ENCODE data around the gene SEZ6.

Gene SEZ6

DNA sequence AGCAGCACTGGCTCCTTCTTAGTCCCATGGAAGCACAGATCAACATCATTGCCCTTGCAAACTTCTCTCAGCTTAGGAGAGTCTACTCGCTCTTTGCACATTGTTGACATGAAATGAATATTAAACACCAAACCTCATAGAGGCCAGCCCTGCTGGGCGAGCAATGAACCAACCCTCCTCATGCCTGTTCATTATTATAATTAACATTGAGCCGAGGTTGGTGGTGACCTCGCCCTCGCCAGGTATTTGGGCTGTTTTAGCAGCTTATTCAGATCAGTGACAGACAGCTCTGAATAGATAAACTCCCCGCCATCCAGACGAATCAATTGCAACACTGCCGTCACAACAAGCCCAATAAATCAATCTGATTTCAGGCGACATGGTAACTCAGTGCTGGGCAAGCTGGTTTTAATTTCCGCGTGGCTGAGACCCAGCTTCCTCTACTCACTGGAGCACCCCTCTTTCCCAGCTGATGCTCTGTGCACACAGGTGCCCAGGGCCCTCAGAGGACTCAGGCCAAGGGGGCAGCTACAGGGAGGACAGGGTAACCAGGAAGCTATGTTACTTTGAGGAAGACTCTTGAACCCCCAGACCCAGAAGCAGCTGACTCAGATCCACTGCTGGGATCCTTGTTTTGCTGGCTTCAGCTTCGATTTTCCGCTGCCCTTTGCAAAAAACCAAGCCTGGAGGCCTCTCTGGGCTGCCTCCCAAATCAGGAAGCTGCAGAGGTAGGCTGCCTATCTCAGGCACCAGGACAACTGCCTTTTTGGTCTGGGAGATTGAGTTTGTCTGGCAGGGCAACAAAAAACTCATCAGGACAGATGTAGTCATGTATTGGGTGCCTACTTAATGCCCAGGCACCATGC is 10.7 kb upstream of the SEZ6 start:
- H3K4me1 ChIP-seq: peaks cover 3% of the 10 kb centered on the region
- no peak overlapping the region for H3K9ac ChIP-seq
- H3K79me2 ChIP-seq: no peaks in the 10 kb centered on the region
- TF ChIP-seq, protein P1, sequence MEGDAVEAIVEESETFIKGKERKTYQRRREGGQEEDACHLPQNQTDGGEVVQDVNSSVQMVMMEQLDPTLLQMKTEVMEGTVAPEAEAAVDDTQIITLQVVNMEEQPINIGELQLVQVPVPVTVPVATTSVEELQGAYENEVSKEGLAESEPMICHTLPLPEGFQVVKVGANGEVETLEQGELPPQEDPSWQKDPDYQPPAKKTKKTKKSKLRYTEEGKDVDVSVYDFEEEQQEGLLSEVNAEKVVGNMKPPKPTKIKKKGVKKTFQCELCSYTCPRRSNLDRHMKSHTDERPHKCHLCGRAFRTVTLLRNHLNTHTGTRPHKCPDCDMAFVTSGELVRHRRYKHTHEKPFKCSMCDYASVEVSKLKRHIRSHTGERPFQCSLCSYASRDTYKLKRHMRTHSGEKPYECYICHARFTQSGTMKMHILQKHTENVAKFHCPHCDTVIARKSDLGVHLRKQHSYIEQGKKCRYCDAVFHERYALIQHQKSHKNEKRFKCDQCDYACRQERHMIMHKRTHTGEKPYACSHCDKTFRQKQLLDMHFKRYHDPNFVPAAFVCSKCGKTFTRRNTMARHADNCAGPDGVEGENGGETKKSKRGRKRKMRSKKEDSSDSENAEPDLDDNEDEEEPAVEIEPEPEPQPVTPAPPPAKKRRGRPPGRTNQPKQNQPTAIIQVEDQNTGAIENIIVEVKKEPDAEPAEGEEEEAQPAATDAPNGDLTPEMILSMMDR (IDR thresholded peaks at IDR 0.05): no peak
- no peak overlapping the region for H3K4me2 ChIP-seq (ENCODE audit: low read length)
- H3K36me3 ChIP-seq (ENCODE audit: control insufficient read depth, insufficient read depth, low read length): no peaks in the 10 kb centered on the region
- H3K4me3 ChIP-seq (ENCODE audit: low read depth, low read length): no peak overlapping the region
- H3K9me3 ChIP-seq (ENCODE audit: control insufficient read depth, low read length): no peaks in the 10 kb centered on the region
- H3K27ac ChIP-seq: no peak overlapping the region
- no peaks in the 10 kb centered on the region for H3K27me3 ChIP-seq (ENCODE audit: control insufficient read depth, insufficient read depth, low read length)
- no peak overlapping the region for H2AFZ ChIP-seq

DNA sequence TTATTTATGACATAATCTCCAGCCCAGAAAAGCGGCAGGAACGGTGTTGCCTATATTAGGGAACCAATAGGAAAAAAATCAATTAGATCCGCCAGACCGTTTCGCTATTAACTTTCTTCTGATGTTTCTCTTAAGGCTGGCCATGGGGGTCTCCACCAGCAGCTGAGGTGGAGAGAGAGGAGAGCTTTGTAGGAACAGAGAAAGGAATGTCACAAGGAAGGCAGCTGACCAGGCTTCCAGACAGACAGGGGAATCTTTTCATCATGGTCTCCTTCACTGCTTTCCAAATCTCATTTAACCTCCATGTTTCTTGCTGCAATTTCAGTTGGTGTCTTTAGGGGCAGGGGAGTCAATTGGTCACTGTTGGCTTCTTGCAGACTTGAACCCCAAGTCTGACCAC is 8.9 kb upstream of the SEZ6 start:
- Histone ChIP-seq H3K4me3 (ENCODE audit: low read depth, low read length) (no peak overlapping the region), H3K36me3 (ENCODE audit: control insufficient read depth, insufficient read depth, low read length) (no peaks in the 10 kb centered on the region), H3K27ac (no peak overlapping the region), H2AFZ (no peak overlapping the region), H3K27me3 (ENCODE audit: control insufficient read depth, insufficient read depth, low read length) (no peaks in the 10 kb centered on the region), H3K79me2 (no peaks in the 10 kb centered on the region), H3K4me1 (peaks cover 3% of the 10 kb centered on the region), H3K9me3 (ENCODE audit: control insufficient read depth, low read length) (no peaks in the 10 kb centered on the region), H3K4me2 (ENCODE audit: low read length) (no peak overlapping the region), H3K9ac (no peak overlapping the region)
- TF ChIP-seq, protein P1 (IDR thresholded peaks at IDR 0.05): no peak

DNA sequence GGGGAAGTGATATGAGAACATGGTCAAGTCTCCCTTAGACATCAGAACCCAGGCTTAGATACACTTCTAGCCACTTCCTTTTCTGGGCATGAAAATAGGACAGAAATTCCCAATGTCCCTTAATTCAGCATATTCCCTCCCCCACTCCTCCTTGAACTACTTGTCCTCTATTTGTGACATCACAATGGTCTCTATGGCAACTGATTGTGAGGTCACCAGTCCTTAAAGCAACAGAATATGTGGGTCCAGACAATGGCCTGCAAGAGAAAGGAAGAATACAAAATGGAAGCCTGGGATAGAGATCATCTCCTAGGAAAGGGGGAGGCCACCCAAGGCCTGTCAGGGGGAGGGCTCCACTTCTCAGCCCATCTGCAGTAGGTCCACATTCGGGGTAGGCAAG is 6.7 kb upstream of the SEZ6 start:
- TF ChIP-seq, protein P1 (IDR thresholded peaks at IDR 0.05): no peak
- Histone ChIP-seq H3K27me3 (ENCODE audit: control insufficient read depth, insufficient read depth, low read length) (no peaks in the 10 kb centered on the region), H3K9me3 (ENCODE audit: control insufficient read depth, low read length) (no peaks in the 10 kb centered on the region), H3K27ac (no peak overlapping the region), H3K4me1 (no peaks in the 10 kb centered on the region), H3K36me3 (ENCODE audit: control insufficient read depth, insufficient read depth, low read length) (no peaks in the 10 kb centered on the region), H3K9ac (no peak overlapping the region), H2AFZ (no peak overlapping the region), H3K4me3 (ENCODE audit: low read depth, low read length) (no peak overlapping the region), H3K79me2 (no peaks in the 10 kb centered on the region), H3K4me2 (ENCODE audit: low read length) (no peak overlapping the region)

- H3K9ac ChIP-seq: no peak overlapping the region
- TF ChIP-seq, protein P1 (IDR thresholded peaks at IDR 0.05): no peak
- no peak overlapping the region for H3K4me3 ChIP-seq (ENCODE audit: low read depth, low read length)
- H3K9me3 ChIP-seq (ENCODE audit: control insufficient read depth, low read length): no peaks in the 10 kb centered on the region
- H3K4me2 ChIP-seq (ENCODE audit: low read length): no peak overlapping the region
- H2AFZ ChIP-seq: no peak overlapping the region
- peaks cover 2% of the 10 kb centered on the region for H3K4me1 ChIP-seq
- no peaks in the 10 kb centered on the region for H3K79me2 ChIP-seq
- H3K36me3 ChIP-seq (ENCODE audit: control insufficient read depth, insufficient read depth, low read length): no peaks in the 10 kb centered on the region
- H3K27me3 ChIP-seq (ENCODE audit: control insufficient read depth, insufficient read depth, low read length): no peaks in the 10 kb centered on the region
- no peak overlapping the region for H3K27ac ChIP-seq
Measured at GRCh38 chr17:29010586-29010985, 4.8 kb upstream of the SEZ6 start.

DNA sequence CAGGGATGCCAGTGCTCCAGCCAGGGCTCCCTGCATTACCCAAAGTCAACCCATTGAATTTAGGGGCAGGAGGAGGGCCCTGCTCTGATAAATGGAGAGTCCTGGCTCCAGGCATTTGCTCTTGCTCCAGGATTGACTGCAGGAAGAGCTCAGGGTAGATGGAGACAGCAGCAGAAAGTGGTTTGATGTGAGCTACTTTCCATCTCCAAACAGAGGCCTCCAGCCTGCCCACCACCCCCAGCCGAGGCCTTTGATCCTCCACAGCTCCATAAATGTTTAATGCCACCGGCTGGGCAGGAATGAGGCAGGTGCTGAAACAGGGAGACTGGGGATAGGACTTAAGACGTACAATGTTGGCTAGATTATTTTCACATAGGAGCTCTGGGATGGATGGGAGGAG is 4.3 kb upstream of the SEZ6 start:
- no peak overlapping the region for H3K4me2 ChIP-seq (ENCODE audit: low read length)
- no peak overlapping the region for H3K9ac ChIP-seq
- H3K9me3 ChIP-seq (ENCODE audit: control insufficient read depth, low read length): no peaks in the 10 kb centered on the region
- H3K4me3 ChIP-seq (ENCODE audit: low read depth, low read length): no peak overlapping the region
- H3K79me2 ChIP-seq: no peaks in the 10 kb centered on the region
- no peaks in the 10 kb centered on the region for H3K27me3 ChIP-seq (ENCODE audit: control insufficient read depth, insufficient read depth, low read length)
- no peaks in the 10 kb centered on the region for H3K36me3 ChIP-seq (ENCODE audit: control insufficient read depth, insufficient read depth, low read length)
- no peak overlapping the region for H2AFZ ChIP-seq
- H3K27ac ChIP-seq: no peak overlapping the region
- TF ChIP-seq, protein P1 (IDR thresholded peaks at IDR 0.05): no peak
- H3K4me1 ChIP-seq: peaks cover 2% of the 10 kb centered on the region
